GM23248 (cell line): ENCODE measurements around the gene MORN4.

Experiments
- EZH2 ChIP-seq: fragments of 200-600 bp; sonication (generic); IDR thresholded peaks from 2 replicates; pipeline ENCODE4 v1.6.1; 2018; ENCODE audit warnings: antibody characterized with exemption, mild to moderate bottlenecking; ENCODE audit not compliant: insufficient read depth, poor library complexity, severe bottlenecking
- EZH2phosphoT487 ChIP-seq: fragments of 200-600 bp; sonication (generic); IDR thresholded peaks from 2 replicates; pipeline ENCODE4 v1.6.1; 2018; ENCODE audit warnings: antibody characterized with exemption, moderate library complexity, mild to moderate bottlenecking, low read depth; ENCODE audit not compliant: insufficient read depth

DNA sequence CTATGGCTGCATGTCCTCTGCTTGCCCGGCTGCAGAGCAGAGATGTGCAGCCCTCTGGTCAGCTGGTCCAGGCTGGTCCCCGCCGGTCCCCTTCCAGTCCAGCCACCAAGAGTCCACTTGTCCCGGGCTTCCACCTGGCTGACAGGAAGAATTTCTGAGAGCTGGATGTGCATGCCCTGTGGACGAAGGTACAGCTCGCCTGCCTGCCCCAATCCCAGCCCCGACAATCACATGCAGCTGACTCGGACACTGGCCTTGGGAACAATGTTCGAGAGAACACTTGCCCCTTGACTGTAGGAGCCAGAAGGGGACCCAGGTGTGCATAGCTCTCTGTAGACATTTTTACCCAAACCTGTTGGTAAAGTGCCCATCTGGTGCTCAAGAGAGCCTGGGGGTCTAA is 41.9 kb upstream of the MORN4 start:
- TF ChIP-seq EZH2phosphoT487 (no peak), EZH2 (no peak)
